ENCODE data around the gene UBAP1L. TPM values are rescaled to one million over a fixed set of nuclear protein-coding genes. Genes with fewer than 3 reads are reported as not detected.

Gene UBAP1L
- total and polyA plus RNA-seq, 2 donors (not counting 3 experiments of a cell fraction or from before 2014, with no cell fraction given): 1.9 to 5.0 TPM

DNA sequence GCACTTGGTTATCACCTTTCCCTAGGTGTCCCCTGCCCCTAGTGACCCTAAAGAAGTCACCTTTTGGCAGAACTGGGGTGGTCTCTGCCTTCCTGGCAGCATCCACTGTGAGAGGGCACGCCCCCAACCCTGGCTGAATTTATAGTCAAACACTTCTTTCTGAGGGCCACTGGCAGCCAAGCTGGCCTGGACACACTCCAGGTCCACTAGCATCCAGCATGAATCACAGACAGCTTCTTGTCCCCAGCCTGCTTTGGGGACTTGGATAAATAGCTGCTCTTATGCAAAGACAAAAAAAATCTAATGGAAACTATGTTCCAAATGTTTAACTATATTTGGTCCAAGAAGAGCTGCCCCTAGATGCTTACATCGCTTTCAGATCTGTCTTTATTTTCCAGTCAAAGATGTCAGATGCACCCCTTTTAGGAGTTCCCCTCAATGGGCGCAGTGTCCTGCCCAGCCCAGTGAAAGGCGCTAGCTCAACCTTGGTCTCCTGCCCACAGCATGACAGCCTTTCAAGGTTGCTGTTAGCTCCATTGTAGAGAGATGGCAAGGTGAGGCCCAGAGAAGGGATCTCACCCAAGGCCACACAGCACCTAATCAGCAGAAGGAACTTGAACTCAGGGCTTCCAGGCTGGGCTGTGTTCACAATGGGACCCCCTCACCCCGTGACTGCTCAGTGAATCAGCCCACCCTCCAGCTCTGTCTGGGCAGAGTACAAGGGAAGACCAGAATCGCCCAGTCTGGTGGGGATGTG, 54.2 kb downstream of the UBAP1L start:
- Histone ChIP-seq H3K9ac (replicated peaks; ENCODE audit: extremely low read depth, insufficient read depth, low read length) (no peak overlapping the region), H3K9me1 (replicated peaks; ENCODE audit: control insufficient read depth, extremely low read depth, insufficient read depth, low read length) (no peaks in the 10 kb centered on the region), H3K27ac (ENCODE audit: insufficient read depth, low read depth, low read length) (no peak overlapping the region), H4K20me1 (replicated peaks; ENCODE audit: control insufficient read depth, extremely low read depth, insufficient read depth, low read length) (no peaks in the 10 kb centered on the region), H3K4me1 (ENCODE audit: control insufficient read depth, extremely low read depth, insufficient read depth, low read length) (no peaks in the 10 kb centered on the region), H3K4me3 (replicated peaks in 1 of 3; ENCODE audit: insufficient read depth in 1 of 3, low read depth in 1 of 3, low read length in 3 of 3) (no peak overlapping the region), H3K9me3 (replicated peaks; ENCODE audit: control insufficient read depth, insufficient read depth, low read length) (no peaks in the 10 kb centered on the region), H3K36me3 (ENCODE audit: control insufficient read depth in 2 of 2, extremely low read depth in 1 of 2, insufficient read depth in 2 of 2, low read length in 2 of 2) (no peaks in the 10 kb centered on the region), H3K27me3 (ENCODE audit: control insufficient read depth in 2 of 2, insufficient read depth in 2 of 2, low read length in 2 of 2) (peaks cover 7 to 12% of the 10 kb centered on the region in 2 experiments), H3K4me2 (ENCODE audit: insufficient read depth, low read length) (no peak overlapping the region), H2AFZ (ENCODE audit: low read depth, low read length) (no peak overlapping the region), H3K79me2 (ENCODE audit: control insufficient read depth, insufficient read depth, low read length) (no peaks in the 10 kb centered on the region)
- TF ChIP-seq MYC (IDR thresholded peaks at IDR 0.05; ENCODE audit: low read depth, low read length) (no peak), POLR2AphosphoS5 (IDR thresholded peaks at IDR 0.05; ENCODE audit: insufficient read depth, low read depth, low read length) (no peak), EZH2 (IDR thresholded peaks at IDR 0.05; ENCODE audit: borderline replicate concordance, low read depth, low read length, severe bottlenecking) (no peak), POLR2A (IDR thresholded peaks at IDR 0.05; ENCODE audit: low read depth, low read length) (no peak), GATA2 (IDR thresholded peaks at IDR 0.05; ENCODE audit: insufficient read depth, insufficient read length, low read depth, low read length) (no peak), JUN (IDR thresholded peaks at IDR 0.05; ENCODE audit: borderline replicate concordance, insufficient read depth, insufficient read length, low read depth) (no peak), FOS (IDR thresholded peaks at IDR 0.05; ENCODE audit: borderline replicate concordance, insufficient read depth, low read length) (no peak)
- TF ChIP-seq, protein P1, sequence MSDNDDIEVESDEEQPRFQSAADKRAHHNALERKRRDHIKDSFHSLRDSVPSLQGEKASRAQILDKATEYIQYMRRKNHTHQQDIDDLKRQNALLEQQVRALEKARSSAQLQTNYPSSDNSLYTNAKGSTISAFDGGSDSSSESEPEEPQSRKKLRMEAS (IDR thresholded peaks at IDR 0.05; ENCODE audit: insufficient read depth, insufficient read length): no peak
- TF ChIP-seq, protein P2, sequence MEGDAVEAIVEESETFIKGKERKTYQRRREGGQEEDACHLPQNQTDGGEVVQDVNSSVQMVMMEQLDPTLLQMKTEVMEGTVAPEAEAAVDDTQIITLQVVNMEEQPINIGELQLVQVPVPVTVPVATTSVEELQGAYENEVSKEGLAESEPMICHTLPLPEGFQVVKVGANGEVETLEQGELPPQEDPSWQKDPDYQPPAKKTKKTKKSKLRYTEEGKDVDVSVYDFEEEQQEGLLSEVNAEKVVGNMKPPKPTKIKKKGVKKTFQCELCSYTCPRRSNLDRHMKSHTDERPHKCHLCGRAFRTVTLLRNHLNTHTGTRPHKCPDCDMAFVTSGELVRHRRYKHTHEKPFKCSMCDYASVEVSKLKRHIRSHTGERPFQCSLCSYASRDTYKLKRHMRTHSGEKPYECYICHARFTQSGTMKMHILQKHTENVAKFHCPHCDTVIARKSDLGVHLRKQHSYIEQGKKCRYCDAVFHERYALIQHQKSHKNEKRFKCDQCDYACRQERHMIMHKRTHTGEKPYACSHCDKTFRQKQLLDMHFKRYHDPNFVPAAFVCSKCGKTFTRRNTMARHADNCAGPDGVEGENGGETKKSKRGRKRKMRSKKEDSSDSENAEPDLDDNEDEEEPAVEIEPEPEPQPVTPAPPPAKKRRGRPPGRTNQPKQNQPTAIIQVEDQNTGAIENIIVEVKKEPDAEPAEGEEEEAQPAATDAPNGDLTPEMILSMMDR (IDR thresholded peaks at IDR 0.05; ENCODE audit: extremely low read depth in 1 of 2, insufficient read depth in 1 of 2, low read depth in 1 of 2, low read length in 2 of 2): no peak
- no peak for DNase-seq (ENCODE audit: low read depth, low spot score)
- intact Hi-C loops (cut with micrococcal nuclease) (no loop called here), dilution Hi-C loops (cut with MboI; ENCODE audit: extremely low pct_ligation_motif_present, low sequenced_read_pairs) (no loop called here)
- no peak for FAIRE-seq
- BruUV-seq (replicated peaks): no TSS peak
- ChIA-PET POLR2A (no interaction called here), CTCF (interaction anchor here (0.7 to 4.5 kb wide), 6 partner anchors 9 to 23 kb away, joined by 3 to 29 read pairs (median 5); partner anchors contain the start of gene KBTBD13)
